Effector memory CD4-positive, alpha-beta T cell (primary cell): ENCODE measurements around the gene DNAH10.

Source experiments
- DNase-seq, 3 donors: peaks; one replicate each; pipeline ENCODE4 v3.0.0-alpha.2; 2020
- H3K27ac ChIP-seq: 2 replicates; pipeline ENCODE4 v1.7.0; 2013; ENCODE audit warnings: mild to moderate bottlenecking, low read length, moderate library complexity; ENCODE audit not compliant: insufficient read depth, poor library complexity, severe bottlenecking
- H3K27me3 ChIP-seq: replicated peaks from 2 replicates; pipeline ENCODE4 v1.7.0; 2013; ENCODE audit warnings: mild to moderate bottlenecking, low read length; ENCODE audit not compliant: insufficient read depth, control insufficient read depth, poor library complexity, severe bottlenecking
- H3K36me3 ChIP-seq: 2 replicates; pipeline ENCODE4 v1.7.0; 2013; ENCODE audit warnings: mild to moderate bottlenecking, low read length, moderate library complexity; ENCODE audit not compliant: control insufficient read depth, insufficient read depth
- H3K4me1 ChIP-seq: 2 replicates; pipeline ENCODE4 v1.7.0; 2013; ENCODE audit warnings: low read length, mild to moderate bottlenecking; ENCODE audit not compliant: control insufficient read depth, insufficient read depth, poor library complexity, severe bottlenecking
- H3K4me3 ChIP-seq: 2 replicates; pipeline ENCODE4 v1.7.0; 2013; ENCODE audit warnings: low read length, low read depth, mild to moderate bottlenecking; ENCODE audit not compliant: insufficient read depth, poor library complexity, severe bottlenecking
- H3K9me3 ChIP-seq: 2 replicates; pipeline ENCODE4 v1.7.0; 2013; ENCODE audit warnings: mild to moderate bottlenecking, low read length, moderate library complexity; ENCODE audit not compliant: control insufficient read depth

DNAH10 gene

DNA sequence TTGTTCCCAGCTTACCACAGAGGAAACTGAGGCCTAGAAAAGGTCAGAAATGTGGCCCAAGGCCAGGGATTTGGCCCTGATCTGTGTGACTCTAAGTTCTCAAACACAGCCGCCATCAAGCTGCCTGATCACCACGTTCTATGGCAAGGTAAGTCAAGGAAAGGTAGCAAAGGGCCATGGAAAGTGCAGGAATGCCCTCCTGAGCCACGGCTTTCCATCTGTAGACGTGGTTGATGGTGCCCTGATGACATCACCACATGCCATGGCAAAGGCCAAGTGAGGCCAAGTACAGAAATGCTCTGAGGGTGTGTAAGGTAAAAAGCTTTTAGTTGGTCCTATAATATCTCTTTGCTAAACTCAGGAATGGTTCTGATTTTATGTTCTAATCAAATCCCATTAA is 99.3 kb downstream of the DNAH10 start:
- Histone ChIP-seq H3K27me3 (no peaks in the 10 kb centered on the region), H3K27ac (no peak overlapping the region), H3K36me3 (no peaks in the 10 kb centered on the region), H3K9me3 (no peaks in the 10 kb centered on the region), H3K4me1 (no peaks in the 10 kb centered on the region), H3K4me3 (no peak overlapping the region)
- no peak for DNase-seq

DNA sequence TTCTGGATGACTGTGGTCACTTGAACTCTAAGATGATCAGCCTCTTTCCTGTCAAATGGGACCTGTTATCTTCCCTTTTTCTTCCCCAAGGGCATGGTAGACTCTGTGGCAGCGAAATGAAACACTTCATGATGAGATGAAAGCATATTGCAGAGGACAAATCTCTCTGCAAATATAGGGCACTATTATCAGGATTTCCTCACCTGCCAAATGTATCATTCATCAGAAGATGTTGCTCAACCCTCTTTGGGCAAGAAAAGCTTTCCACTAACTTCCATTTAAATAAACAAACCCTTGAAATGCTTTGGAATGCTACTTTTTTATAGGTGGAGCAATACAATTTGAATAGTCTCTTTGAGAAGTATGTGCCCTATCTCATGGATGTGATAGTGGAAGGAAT is 105.0 kb downstream of the DNAH10 start:
- H3K27ac ChIP-seq: no peak overlapping the region
- H3K4me1 ChIP-seq: no peaks in the 10 kb centered on the region
- no peaks in the 10 kb centered on the region for H3K9me3 ChIP-seq
- H3K27me3 ChIP-seq: peaks cover 3% of the 10 kb centered on the region
- no peak overlapping the region for H3K4me3 ChIP-seq
- no peaks in the 10 kb centered on the region for H3K36me3 ChIP-seq
- no peak for DNase-seq

DNA sequence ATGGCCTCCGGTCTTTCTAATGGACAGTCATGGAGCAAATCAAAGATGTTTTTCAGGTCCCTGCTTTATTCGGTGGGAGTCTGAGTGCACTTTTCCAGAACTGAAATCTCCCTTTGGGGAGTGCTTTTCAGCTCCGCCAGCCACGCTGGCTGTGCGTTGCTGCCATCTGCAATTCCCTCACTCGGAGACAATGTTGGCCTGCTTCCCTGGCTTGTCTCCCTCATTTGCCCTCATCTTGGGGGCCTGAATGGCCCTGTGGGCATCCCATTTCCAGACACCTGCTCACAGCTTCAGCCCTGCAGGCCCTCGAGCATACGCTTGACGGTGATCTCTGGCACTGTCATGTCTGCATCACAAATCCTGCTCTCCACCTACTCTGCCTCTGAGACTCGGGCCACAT is 106.7 kb downstream of the DNAH10 start:
- no peaks in the 10 kb centered on the region for H3K9me3 ChIP-seq
- H3K4me3 ChIP-seq: no peak overlapping the region
- peaks cover 3% of the 10 kb centered on the region for H3K27me3 ChIP-seq
- no peaks in the 10 kb centered on the region for H3K4me1 ChIP-seq
- no peaks in the 10 kb centered on the region for H3K36me3 ChIP-seq
- no peak overlapping the region for H3K27ac ChIP-seq
- DNase-seq: no peak

DNA sequence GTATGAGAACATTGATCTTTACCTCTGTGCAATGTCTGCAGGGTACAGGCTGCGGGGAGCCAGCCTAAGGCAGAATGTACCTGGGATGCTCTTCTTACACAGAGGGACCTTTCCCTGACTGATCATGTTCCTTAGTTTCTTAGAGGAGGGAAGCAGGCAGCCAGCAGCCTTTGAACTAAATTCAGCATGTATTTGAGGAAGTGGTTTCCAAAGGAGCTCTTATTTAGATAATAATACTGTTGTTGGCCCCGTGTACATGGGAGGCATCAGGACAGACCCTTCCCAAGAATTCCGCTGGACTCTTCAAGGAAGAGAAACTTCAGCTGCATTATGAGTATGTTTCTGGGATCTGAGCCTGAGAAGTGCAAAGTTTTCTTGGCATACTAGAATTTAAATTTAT is 111.7 kb downstream of the DNAH10 start:
- H3K36me3 ChIP-seq: no peaks in the 10 kb centered on the region
- no peaks in the 10 kb centered on the region for H3K27me3 ChIP-seq
- H3K9me3 ChIP-seq: no peaks in the 10 kb centered on the region
- H3K4me3 ChIP-seq: no peak overlapping the region
- H3K27ac ChIP-seq: no peak overlapping the region
- no peaks in the 10 kb centered on the region for H3K4me1 ChIP-seq
- DNase-seq: no peak

DNA sequence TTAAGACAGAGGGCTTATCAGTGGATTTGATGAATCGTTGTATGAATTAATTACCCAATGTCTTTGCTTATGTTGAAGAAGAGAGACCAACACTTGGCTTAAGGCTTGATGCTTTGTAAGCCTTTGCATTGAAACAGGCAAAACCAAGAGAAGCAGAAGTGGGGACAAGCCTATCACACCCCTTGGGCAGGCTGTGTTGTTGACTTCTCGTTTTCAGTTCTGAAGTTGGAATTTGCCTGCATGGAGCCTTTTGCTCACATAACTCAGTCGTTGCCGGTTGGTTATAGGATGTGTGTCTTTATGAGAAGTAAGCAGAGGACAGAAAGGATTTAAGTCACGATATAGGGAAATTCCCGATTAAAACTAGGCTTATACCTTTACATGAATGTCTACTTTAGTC is 115.9 kb downstream of the DNAH10 start:
- no peaks in the 10 kb centered on the region for H3K4me1 ChIP-seq
- DNase-seq: no peak
- H3K27me3 ChIP-seq: no peaks in the 10 kb centered on the region
- H3K9me3 ChIP-seq: no peaks in the 10 kb centered on the region
- H3K27ac ChIP-seq: no peak overlapping the region
- H3K4me3 ChIP-seq: no peak overlapping the region
- no peaks in the 10 kb centered on the region for H3K36me3 ChIP-seq

DNA sequence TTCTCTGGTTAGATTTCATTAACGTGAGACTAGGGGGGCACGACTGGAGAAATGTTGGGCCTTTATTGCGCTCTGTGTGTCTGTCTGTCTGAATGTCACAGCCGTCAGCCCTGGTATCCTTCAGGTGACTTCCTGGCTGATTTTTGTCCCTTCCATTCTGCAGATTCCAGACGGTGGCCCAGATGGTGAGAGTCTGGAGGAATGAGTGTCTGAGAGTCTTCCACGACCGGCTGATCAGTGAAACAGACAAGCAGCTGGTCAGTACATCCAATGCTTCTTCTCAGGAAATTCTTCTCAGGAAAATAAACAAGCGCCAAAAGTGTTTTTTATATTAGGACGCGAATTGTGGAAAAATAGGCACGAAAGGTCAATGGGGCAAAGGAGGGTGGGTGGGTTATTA is 117.0 kb downstream of the DNAH10 start:
- Histone ChIP-seq H3K9me3 (no peaks in the 10 kb centered on the region), H3K27me3 (no peaks in the 10 kb centered on the region), H3K4me1 (no peaks in the 10 kb centered on the region), H3K27ac (no peak overlapping the region), H3K36me3 (no peaks in the 10 kb centered on the region), H3K4me3 (no peak overlapping the region)
- no peak for DNase-seq

DNA sequence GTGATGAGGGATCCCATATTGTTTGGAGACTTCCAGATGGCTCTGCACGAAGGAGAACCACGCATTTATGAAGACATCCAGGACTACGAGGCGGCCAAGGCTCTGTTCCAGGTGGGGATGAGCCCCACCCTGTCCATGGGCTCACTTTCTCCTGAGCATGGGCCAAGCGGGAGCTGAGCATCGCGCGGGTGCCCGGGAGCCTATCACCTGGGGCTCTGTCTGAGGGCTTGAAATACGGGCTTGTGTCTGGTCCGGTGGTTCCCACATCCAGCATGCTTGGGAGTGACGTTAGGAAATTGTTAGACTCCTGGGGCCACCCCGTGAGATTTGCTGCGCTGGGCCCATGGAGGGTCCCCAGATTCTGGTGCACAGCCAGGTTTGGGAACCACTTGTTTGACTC is 117.6 kb downstream of the DNAH10 start:
- Histone ChIP-seq H3K4me3 (no peak overlapping the region), H3K27me3 (no peaks in the 10 kb centered on the region), H3K27ac (no peak overlapping the region), H3K36me3 (no peaks in the 10 kb centered on the region), H3K9me3 (no peaks in the 10 kb centered on the region), H3K4me1 (no peaks in the 10 kb centered on the region)
- no peak for DNase-seq

DNA sequence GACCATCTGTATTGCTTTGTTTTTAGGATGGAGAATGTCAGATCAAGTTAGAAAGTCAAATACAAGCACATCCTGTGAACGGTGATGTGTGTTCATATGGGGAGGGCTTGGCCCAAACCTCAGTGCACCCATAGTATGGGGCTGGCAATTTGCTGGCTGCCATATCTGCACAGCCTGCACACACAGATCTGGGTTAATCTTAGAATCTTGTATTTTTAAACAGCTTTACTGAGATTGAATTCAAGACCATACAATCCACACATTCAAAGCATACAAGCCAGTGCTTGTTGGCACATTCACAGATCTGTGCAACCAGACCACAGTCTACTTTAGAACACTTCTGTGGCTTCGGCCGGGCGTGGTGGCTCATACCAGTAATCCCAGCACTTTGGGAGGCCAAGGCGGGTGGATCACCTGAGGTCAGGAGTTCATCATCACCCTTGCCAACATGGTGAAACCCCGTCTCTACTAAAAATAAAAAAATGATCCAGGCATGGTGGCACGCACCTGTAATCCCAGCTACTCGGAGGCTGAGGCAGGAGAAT is 120.1 kb downstream of the DNAH10 start:
- Histone ChIP-seq H3K27me3 (no peaks in the 10 kb centered on the region), H3K4me3 (no peak overlapping the region), H3K27ac (no peak overlapping the region), H3K9me3 (no peaks in the 10 kb centered on the region), H3K36me3 (no peaks in the 10 kb centered on the region), H3K4me1 (no peaks in the 10 kb centered on the region)
- DNase-seq: no peak

DNA sequence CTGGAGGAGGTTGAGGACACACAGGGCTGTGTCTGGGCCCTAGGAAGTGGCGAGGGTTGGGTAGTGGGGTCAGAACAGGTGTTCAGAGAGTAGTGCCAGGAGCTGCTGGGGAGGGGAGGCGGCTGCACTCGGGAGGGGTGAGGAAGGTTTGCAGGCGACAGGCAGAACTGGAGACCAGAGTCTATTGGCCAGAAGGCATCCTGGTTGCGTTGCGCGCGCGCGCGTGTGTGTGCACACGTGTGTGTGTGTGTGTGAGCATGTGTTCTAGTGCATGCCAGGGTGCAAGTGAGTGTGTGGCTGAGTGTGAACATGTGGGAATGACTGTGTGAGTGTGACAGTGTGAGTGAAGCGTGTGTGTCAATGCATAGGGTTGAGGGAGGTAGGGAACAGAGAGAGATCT is 124.2 kb downstream of the DNAH10 start:
- DNase-seq: no peak
- no peaks in the 10 kb centered on the region for H3K9me3 ChIP-seq
- H3K27me3 ChIP-seq: no peaks in the 10 kb centered on the region
- no peaks in the 10 kb centered on the region for H3K4me1 ChIP-seq
- no peak overlapping the region for H3K27ac ChIP-seq
- no peak overlapping the region for H3K4me3 ChIP-seq
- H3K36me3 ChIP-seq: no peaks in the 10 kb centered on the region

DNA sequence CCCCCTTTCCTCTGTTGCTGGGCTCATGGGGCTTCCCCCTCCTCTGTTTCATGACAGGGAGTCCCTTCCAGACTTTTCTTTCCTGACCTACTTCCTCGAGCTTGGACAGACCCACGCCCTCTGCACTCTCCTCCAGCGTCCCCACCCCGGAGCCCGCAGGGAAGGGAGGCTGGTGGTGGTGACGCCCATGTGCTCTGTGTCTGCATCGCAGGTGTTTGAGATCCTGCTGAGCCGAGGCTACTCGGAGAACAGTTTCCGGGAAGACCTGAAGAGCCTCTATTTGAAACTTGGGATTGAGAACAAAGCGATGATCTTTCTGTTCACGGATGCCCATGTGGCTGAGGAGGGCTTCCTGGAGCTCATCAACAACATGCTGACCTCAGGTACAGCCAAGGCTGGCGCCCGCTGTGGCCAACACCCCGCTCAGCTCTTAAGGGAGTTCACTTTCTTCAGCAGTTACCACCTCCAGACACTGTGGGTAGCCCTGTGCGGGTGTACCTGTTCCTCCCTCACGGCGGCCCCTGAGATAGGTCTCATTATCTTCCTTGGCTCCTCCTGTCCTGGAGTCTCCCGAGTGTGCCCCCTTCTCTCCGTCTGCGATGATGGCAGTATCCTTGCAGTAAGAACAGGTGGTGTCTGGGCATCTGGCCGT is 125.0 kb downstream of the DNAH10 start:
- Histone ChIP-seq H3K27me3 (no peaks in the 10 kb centered on the region), H3K4me3 (no peak overlapping the region), H3K36me3 (no peaks in the 10 kb centered on the region), H3K9me3 (no peaks in the 10 kb centered on the region), H3K4me1 (no peaks in the 10 kb centered on the region), H3K27ac (no peak overlapping the region)
- DNase-seq: no peak
